GM18520 (cell line): ENCODE results near the gene SCAF8.

Experiments used
- ATAC-seq: cut with Tn5 transposase; IDR thresholded peaks from one replicate; pipeline ENCODE4 v1.9.1; 2021; ENCODE audit not compliant: unreplicated experiment

SCAF8 gene

DNA sequence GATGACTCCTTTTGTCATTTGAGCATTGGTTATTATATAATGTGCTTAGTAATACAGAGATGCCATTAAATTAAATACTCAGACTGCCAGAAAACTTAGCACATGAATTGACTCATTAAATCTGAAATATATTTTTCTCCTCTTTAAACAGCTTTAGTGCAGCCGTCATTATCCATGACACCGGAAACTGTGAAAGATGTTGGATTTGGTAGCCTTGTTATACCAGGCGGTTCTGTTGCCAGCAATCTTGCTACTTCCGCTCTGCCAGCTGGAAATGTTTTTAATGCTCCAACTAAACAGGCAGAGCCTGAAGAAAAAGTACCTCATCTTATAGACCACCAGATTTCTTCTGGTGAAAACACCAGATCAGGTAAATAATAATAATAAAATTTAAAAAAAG is 97.6 kb downstream of the SCAF8 start:
- ATAC-seq, result no peak

DNA sequence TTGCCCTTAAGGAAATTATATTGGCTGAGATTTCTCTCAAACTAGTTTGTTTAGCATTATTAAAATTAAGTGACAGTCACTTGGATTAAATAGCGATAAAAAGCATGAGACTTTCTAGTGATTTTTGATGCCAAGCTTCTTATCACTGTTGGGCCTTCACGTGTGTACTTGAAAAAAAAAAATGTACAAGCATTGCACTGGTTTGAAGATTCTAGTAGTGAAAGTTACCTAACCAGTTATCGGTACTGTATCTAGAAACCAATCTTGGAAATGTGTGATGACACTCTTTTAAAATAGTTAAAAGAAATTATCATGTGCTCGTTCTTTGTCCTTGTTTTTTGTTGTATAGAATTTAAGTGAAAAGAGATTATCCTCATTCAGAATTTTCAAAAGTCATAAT is 102.1 kb downstream of the SCAF8 start:
- ATAC-seq, result no peak

DNA sequence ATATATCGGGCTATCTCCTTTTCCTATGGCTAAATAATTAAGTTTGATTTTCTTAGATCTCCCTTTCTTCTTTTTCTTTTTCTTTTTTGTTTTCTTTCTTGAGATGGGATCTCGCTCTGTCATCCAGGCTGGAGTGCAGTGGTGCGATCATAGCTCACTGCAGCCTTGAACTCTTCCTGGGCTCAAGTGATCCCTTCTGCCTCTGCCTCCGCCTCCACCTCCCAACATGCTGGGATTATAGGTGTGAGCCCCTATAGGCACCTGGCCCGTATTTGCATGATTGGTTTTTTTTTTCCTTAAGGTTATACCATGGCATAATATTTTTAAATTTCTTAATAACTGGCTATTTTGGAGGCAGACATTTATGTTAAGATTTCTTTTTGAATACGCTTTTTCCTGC is 106.3 kb downstream of the SCAF8 start:
- no peak for ATAC-seq

DNA sequence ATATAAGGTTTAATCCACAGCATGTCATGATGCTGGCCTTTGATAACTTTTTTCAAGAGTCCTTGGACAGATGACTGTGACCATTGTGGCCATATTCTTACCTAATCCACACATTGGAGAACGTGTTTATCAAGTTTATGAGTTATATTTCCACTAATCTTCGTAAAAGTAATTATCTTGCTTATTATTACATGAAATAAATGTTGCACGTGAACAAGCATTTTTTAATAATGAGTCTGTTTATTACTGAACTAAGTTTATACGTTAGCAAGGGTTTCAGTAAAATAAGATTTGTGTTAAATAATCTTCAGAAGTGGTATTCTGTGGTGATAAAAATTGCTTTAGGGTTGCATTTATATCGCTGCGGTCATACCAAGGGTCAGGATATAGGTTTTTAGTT is 107.1 kb downstream of the SCAF8 start:
- no peak for ATAC-seq

DNA sequence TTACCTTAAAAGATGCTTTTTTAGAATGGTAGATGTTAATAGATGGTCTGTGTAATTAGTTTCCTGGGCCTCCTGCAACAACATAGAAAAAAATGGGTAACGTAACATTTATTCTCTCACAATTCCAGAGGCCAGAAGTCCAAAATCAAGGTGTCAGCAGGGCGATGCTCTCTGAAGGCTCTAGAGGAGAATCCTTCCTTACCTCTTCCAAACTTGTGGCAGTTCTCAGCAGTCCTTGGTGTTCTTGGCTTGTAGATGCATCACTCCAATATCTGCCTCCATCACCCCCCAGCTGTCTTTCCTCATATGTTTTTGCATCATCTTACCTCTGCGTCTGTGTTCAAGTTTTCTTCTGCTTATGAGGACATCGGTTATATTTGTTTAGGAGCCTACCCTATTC is 107.9 kb downstream of the SCAF8 start:
- no peak for ATAC-seq

DNA sequence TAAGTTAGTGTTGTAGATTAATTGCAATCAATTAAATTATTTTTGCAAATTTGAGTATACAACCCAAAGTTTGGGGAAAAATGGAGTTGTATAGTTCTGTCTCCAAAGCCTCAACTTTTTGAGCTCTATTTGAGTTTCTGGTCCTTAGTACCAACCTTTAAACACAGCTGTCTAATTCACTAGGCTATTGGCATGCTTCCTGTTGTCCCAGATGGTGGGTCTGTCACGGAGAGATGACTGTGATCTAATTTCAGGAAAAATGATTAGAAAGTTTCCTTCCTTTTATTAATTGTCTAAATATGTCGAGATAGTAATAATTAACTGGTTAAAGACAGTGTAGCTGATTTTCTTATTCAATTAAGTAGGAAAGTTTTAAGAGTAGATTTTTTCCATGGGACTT is 109.6 kb downstream of the SCAF8 start:
- no peak for ATAC-seq

DNA sequence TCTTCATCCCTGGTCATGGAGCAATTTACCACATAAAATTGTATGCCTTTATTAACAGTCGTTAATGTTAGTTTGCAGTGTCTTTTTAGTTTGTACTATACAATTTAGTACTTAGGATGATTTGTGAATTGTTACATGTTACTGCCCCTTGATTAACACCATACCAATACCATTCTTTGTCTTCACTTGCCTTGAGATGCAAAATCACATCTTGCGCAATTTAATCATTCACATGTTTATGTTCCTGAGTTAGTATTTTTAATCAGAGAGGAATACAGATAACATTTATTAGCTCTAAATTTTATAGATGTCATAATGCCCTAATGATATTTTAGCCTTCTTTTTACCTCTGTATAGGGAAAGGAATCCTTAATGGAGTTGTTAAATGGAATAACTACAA is 114.1 kb downstream of the SCAF8 start:
- ATAC-seq, result no peak

DNA sequence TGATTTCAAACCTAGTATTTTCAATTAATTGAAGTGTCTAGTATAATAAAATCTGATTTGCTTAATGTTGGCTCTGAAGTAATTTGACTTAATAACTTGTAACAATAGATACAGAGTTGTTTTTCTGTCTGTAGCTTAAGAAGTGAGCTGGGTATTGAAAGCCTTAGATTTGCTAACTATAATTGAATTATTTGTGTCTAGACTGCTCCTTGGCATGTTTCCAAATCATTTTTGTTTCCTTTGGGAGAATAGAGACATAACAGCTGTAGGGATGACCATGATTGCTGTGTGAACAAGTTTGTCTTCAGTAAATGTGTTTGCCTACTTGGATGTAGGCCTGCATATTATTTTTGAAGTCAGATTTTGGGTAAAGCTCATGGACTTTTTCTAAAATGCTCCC is 115.4 kb downstream of the SCAF8 start:
- no peak for ATAC-seq

DNA sequence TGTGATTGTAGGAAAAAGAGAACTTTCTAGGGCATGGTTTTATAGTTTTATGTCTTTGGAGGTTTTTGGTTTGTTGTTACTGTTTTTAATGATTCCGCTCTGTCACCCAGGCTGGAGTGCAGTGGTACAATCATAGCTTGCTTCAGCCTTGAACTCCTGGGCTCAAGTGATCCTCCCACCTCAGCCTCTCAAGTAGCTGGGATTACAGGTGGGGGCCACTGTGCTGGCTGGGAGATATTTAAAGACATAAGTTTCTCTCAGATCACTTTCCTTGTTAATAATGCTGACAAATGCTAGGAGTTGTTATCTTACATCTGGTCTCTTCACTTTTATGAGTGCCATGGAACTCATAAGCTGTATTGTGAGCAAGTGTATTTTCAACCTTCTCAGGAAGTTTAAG is 116.3 kb downstream of the SCAF8 start:
- no peak for ATAC-seq

DNA sequence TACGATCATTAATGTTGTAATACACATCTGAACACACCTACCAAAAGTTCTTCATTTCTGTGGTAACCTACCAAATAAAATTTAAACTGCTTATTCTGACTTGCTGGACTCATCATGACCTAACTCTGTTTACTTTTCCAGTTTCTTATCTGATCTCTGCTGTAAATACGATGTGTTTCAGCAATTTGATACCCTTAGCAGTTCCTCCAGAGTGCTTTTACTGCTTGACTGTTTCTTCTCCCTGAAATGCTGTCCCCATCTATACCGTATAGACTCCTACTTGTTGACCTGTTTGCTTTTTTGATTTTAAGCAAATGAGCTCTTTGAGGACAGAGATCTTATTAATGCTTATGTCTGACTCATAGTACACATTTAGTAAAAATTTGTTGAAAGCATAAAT is 119.5 kb downstream of the SCAF8 start:
- no peak for ATAC-seq

DNA sequence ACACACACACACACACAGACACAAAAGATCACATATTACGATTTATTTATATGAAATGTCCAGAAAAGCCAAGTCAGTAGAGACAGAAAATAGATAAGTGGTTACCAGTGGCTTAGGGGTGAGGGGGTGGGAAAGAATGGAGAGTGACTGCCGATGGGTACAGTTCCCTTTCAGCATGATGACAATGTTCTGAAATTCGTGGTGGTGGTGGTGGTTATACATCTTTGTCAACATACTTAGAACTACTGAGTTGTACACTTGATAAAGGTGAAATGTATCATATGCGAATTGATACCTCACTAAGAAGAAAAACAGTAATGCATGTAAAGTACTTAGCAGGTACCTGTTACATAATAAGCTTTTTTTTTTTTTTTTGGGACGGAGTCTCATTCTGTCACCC is 124.3 kb downstream of the SCAF8 start:
- no peak for ATAC-seq

DNA sequence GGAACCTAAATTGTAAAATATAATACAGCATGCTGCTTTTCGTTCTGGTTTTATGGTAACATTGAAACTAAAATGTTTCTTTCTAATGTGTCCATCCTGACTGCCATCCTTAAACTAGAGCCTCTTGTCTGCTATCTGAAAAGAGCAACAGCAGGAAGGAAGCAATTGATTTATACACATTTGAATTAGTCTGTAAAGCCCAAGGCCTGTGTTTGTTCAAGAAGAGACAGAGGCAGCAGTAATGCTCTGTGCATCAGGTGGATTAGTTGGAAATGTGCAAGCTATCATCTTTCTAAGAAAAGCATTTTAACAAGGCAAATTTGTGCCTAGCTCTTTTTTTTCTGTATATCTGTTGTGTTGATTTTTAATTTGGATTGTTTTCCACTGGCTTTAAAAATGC is 128.6 kb downstream of the SCAF8 start:
- no peak for ATAC-seq

DNA sequence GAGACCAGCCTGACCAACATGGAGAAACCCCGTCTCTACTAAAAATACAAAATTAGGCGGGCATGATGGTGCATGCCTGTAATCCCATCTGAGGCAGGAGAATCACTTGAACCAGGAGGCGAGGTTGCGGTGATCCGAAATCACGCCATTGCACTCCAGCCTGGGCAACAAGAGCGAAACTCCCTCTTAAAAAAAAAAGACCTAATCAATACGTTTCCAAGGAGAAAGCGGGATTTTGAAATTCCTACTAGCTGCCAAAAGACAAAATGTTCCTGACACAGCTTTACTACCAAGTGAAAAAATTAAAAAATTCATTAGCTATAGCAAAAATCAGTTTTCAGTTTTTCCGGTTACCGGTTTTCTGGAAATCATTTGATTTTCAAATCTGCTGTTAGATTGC is 129.3 kb downstream of the SCAF8 start:
- no peak for ATAC-seq

DNA sequence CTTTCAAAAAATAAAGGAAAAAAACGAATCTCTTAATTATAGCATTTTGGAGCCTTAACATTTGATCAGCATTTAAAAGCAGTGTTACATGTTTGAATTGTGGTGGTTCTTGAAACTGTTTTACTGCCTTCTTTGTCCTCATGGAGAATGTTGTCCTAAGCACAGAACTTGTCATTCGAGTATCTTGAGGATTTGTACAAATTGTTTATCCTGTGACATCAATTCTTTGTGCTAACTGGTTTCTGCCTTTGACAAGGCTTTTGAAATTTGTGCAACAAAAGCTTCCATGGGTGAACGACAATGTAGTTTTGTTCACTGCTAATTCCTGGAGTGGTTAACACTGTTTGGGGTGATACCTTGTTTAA is 130.8 kb downstream of the SCAF8 start:
- no peak for ATAC-seq

DNA sequence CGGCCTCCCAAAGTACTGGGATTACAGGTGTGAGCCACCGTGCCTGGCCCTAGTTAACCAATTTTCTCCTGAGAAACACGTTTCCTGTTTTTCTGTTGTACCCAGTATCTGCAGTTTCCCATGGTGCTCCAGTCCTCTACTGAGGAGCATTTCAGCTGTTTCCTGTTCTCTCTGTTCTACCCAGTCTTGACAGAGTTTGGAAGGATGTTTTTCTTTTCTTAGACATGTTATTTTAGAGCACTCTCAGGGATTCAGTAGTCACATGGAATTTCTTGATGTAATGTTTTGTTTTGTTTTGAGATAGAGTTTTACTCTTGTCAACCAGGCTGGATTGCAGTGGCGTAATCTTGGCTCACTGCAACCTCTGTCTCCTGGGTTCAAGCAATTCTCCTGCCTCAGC is 132.1 kb downstream of the SCAF8 start:
- no peak for ATAC-seq

DNA sequence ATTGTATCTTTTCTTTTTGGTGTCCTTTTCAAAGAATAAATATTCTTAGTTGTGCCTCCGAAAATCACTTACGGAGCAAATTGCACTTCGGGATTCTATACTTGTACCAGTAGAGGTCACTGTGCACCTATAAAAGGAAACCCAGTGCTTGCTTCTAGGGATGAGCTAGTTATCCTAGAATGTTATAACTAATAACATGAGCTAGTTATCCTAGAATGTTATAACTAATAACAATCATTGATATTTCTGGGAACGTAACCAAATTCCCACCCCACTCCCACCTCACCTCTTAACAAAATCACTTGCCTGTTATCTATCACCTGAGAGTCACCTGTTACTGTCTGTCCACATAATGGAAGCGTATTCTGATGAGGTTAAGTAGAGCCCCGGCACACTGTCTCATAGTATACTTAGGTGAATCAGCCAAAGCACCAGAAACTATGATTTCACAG is 135.0 kb downstream of the SCAF8 start:
- ATAC-seq, result no peak

DNA sequence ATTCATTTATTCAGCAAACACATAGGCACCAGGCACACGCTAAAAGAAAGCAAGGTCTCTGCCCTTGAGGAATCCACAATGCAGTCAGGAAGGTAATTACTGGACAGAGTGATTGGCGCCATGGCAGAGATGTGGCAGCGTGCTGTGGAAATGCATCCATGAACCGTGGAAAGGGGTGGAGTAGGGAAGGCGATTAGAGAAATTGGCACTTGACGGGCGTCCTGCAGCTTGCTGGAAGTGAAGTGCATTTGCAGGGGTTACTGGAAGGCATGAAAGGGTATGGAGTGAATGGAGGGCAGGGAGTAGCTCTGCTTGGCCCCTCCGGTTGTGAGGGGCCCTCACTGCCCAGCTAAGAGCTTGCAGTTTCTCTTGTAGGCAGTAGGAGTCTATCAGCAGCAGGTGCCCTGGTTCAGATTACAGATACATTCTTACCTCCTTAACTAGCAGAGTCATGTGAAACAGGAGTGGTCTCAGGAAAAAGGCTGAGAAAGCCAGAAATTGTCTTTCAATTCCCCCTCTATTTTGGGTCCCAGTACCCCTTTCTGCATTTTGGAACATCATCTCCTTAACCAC is 139.4 kb downstream of the SCAF8 start:
- no peak for ATAC-seq

DNA sequence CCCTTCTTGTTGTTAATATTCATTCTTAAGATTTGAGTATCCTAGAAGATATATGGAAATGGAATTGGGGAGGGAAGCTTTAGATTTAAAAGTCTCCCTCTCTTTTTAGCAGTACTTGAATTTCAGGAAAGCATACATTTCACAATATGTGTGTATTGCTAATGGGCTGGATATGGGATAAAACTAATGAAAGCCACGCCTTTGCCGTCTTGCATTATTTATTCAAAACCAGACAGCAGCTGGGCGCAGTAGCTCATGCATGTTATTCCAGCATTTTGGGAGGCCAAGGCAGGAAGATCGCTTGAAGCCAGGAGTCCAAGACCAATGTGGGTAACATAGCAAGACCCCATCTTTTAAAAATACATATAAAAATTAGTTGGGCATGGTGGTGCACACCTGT is 140.3 kb downstream of the SCAF8 start:
- ATAC-seq, result no peak

DNA sequence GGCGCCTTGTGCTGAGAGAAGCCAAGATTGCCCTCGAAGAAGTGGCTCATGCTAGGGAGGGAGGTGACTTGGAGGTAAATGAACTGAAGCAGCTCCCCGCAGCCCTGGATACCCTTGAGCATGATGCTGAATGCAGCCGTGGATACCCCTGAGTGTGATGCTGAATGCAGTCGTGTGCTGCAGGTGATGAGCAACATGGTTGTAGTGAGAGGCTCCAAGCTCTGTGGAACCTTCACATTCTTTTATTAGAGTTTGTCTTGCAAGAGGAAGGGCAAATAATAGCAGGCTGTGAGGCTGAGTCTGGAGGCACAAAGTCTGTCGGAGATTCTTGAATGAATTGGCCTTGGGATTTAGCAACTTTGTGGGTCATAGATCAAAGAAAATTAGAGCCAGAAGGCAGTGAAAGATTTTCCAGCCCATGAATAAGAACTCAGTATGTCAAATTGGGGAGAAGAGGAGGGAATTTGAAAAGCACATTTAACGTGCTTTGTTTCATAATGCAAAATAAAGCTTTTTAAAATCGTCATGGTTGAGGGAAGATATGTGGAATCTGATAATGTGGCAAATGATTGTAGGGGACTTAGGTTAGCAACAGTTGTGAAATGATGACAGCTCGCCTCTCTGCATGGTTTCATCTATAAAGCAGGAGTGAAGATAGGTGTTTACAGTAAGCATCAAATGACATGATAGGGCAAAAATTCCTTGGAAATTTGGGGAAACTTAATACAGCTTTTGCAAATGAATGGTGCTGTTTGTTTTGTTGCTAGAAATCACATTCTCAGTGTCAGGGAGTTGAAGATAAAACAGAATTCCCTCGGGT is 141.8 kb downstream of the SCAF8 start:
- no peak for ATAC-seq

DNA sequence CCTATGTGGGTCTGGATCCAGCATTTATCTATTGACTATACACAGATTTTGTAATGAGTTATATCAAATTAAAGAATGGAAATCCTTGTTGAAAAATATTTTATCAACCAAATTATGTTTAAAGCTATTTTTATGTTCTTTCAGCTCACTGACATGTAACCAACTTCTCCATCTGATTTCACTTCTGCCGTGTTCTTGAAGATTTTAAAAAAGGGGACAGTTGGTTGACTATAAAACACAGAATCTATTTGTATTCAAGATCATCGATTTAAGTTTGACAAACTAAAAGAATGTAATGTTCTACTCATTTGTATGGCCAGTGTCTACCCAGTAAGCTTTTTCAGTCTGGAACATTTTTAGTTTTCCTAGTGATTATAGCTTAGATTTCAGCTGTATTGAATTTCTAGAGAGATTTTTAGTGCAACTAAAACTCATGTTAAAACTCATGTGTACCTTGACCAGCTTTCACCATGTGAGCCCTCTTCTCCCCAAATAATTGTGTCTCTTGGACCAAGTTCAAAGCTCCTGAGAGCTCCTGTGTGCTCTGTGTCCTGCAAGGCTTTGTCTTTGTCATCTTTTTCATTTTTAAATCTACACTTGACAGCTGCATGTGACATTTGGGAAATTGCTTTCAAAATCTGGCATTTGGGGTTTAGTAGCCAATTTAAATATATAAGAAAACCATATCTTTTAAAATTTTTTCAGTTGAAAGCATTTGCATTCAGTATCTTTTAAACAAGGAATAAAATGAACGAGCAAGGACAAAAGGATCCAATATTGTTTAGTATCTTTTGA is 143.5 kb downstream of the SCAF8 start:
- no peak for ATAC-seq

DNA sequence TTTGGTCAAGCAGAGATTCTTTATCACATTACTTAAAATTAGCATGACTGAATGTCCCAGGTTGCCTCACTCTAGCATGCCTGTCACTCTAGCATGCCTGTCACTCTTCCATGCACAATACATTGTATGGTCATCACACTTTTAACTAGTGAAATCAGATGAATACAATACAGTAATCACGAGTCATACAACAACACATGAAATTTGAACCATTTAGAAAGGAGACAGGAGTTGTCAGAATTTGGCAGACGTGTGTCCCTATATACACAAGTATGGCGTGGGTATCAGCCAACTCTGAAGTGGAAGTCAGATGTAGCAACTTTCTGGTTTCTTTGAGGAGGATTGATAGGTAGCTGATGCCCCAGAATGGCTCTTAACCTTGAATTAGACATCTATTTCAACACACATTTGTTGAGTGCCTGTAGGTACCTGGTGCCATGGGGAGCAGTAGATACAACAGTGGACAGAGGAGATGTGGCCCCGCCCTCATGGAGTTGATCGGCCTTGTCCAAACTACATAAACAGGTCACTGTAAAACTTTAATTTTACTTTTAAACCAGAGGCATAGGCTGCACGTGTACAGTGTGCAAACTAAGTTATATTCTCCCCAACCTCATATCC is 145.8 kb downstream of the SCAF8 start:
- no peak for ATAC-seq

DNA sequence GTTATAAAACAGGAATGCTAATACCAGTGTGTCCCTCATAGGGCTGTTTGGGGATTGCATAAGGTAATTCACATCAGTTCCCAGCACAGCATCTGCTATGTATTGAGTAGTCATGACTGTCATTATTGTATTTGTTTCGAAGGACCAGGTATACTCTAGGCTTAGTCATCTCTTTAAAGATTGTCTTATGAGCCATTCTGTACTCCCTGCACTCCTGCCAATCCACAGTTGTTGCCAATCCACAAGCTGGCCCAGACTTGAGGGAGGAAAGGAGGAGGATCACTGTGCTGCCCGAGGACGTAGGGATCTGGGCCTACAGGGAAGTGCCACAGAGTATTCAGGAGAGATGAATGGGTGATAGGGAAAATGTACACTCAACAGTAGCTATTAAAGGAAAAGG is 148.9 kb downstream of the SCAF8 start:
- no peak for ATAC-seq
